Esophagus muscularis mucosa (tissue), 4 donors: ENCODE results near the gene ANKRD33B. TPM values are rescaled to one million over a fixed set of nuclear protein-coding genes. Genes with fewer than 3 reads are reported as not detected.

Experiments
- DNase-seq: peaks from one replicate; pipeline ENCODE4 v3.0.0-alpha.2; 2017; ENCODE audit errors: extremely low spot score
- H3K27ac ChIP-seq, 4 donors: fragments of 200-600 bp; sonication (generic); replicated peaks in 1 of 4; 1 replicate in 3 of 4; 2 replicates in 1 of 4; pipeline ENCODE4 v1.5.1; 2016 to 2019; ENCODE audit warnings: mild to moderate bottlenecking in 1 of 4
- H3K27me3 ChIP-seq, 4 donors: fragments of 200-600 bp; sonication (generic); one replicate each; pipeline versions ENCODE4 v1.5.1 to v1.6.0; 2016 to 2019
- H3K36me3 ChIP-seq, 4 donors: fragments of 200-600 bp; sonication (generic); one replicate each; pipeline ENCODE4 v1.5.1; 2016 to 2019
- H3K4me1 ChIP-seq, 4 donors: fragments of 200-600 bp; sonication (generic); one replicate each; pipeline ENCODE4 v1.5.1; 2016 to 2019
- H3K4me3 ChIP-seq, 4 donors: fragments of 200-600 bp; sonication (generic); 1 replicate in 2 of 4; 2 replicates in 2 of 4; pipeline ENCODE4 v1.5.1; 2016 to 2019; ENCODE audit warnings: mild to moderate bottlenecking in 4 of 4, moderate library complexity in 1 of 4
- H3K9me3 ChIP-seq, 4 donors: fragments of 200-600 bp; sonication (generic); 1 replicate in 3 of 4; 2 replicates in 1 of 4; pipeline ENCODE4 v1.5.1; 2016 to 2019
- CTCF ChIP-seq, 3 experiments: fragments of 200-600 bp in 2 of 3; fragments of 450-650 bp in 1 of 3; sonication (generic) in 2 of 3; IDR thresholded peaks; one replicate each; pipeline ENCODE4 v1.5.1; 2017 to 2019; ENCODE audit warnings: antibody characterized with exemption in 3 of 3, mild to moderate bottlenecking in 2 of 3, moderate library complexity in 1 of 3
- EP300 ChIP-seq: sonication (generic); formaldehyde crosslinking; IDR thresholded peaks from one replicate; pipeline ENCODE4 v1.6.1; 2017; ENCODE audit warnings: antibody characterized with exemption
- POLR2A ChIP-seq: fragments of 450-650 bp; IDR thresholded peaks from one replicate; pipeline ENCODE4 v1.6.1; 2017; ENCODE audit warnings: antibody characterized with exemption, moderate library complexity, mild to moderate bottlenecking, low read depth
- POLR2AphosphoS5 ChIP-seq, 2 donors: sonication (generic); formaldehyde crosslinking; IDR thresholded peaks; one replicate each; pipeline ENCODE4 v1.6.1; 2017; ENCODE audit warnings: antibody characterized with exemption in 2 of 2
- WGBS: methylation state at CpG from one replicate; pipeline ENCODE4 v1.1.5; 2018; 5-methylcytosine and 5-hydroxymethylcytosine counted together
- intact Hi-C: fragments of 100-400 bp; cut with DNase I; formaldehyde crosslinking; loops from one replicate; pipeline ENCODE4 v1.15.1; 2023
- total RNA-seq, 4 donors: library from RNA; depleted of rRNA; stranded (reverse); fragments of >200 nt; gene quantifications; one replicate each; pipeline versions ENCODE4 v1.1.0 to v1.2.1, GENCODE V29; 2016

Gene ANKRD33B
- total RNA-seq, 4 donors from 2014 or later: 4.6 to 8.2 (median 6.7) TPM

GRCh38 chr5:10612251-10612650 is 48.4 kb downstream of the ANKRD33B start:
- 66% methylated on average over 5 of the region's 5 CpGs for WGBS
- Histone ChIP-seq H3K27me3 (no peaks in the 10 kb centered on the region), H3K36me3 (no peaks in the 10 kb centered on the region), H3K4me1 (peaks cover 9 to 16% (median 13%) of the 10 kb centered on the region in 4 donors), H3K27ac (no peak overlapping the region), H3K9me3 (no peaks in the 10 kb centered on the region), H3K4me3 (no peak overlapping the region)
- TF ChIP-seq EP300: no peak
- no peak for TF ChIP-seq CTCF (IDR thresholded peaks at IDR 0.05)
- no peak for TF ChIP-seq POLR2AphosphoS5 (IDR thresholded peaks at IDR 0.05)
- TF ChIP-seq POLR2A: no peak
- intact Hi-C loops: no loop called here
- no peak for DNase-seq

- Histone ChIP-seq H3K36me3 (peaks cover 0 to 9% (median 0%) of the 10 kb centered on the region in 4 donors), H3K4me1 (no peaks in the 10 kb centered on the region), H3K27me3 (no peaks in the 10 kb centered on the region), H3K9me3 (no peaks in the 10 kb centered on the region), H3K27ac (no peak overlapping the region), H3K4me3 (no peak overlapping the region)
- WGBS: 99% methylated on average over 3 of the region's 3 CpGs
- no peak for DNase-seq
- TF ChIP-seq POLR2AphosphoS5 (IDR thresholded peaks at IDR 0.05): no peak
- no peak for TF ChIP-seq POLR2A
- TF ChIP-seq EP300: no peak
- TF ChIP-seq CTCF (IDR thresholded peaks at IDR 0.05): no peak
- intact Hi-C loops: no loop called here
These were observed 51.8 kb downstream of the ANKRD33B start for GRCh38 chr5:10615693-10616092.

- intact Hi-C loops: no loop called here
- Histone ChIP-seq H3K27ac (no peak overlapping the region), H3K4me1 (no peaks in the 10 kb centered on the region), H3K9me3 (peaks cover 0 to 10% (median 2%) of the 10 kb centered on the region in 4 donors), H3K27me3 (no peaks in the 10 kb centered on the region), H3K36me3 (peaks cover 0 to 9% (median 0%) of the 10 kb centered on the region in 4 donors), H3K4me3 (no peak overlapping the region)
- 95% methylated on average over 9 of the region's 10 CpGs for WGBS
- DNase-seq: no peak
- TF ChIP-seq POLR2A: no peak
- TF ChIP-seq EP300: no peak
- TF ChIP-seq CTCF (IDR thresholded peaks at IDR 0.05): no peak
- TF ChIP-seq POLR2AphosphoS5 (IDR thresholded peaks at IDR 0.05): no peak
These were observed 53.2 kb downstream of the ANKRD33B start for GRCh38 chr5:10617103-10617502.

- TF ChIP-seq CTCF (IDR thresholded peaks at IDR 0.05) (no peak), POLR2AphosphoS5 (IDR thresholded peaks at IDR 0.05) (no peak), EP300 (no peak), POLR2A (no peak)
- no peak overlapping the region for H3K27ac ChIP-seq
- intact Hi-C loops: no loop called here
These were observed 54.4 kb downstream of the ANKRD33B start for GRCh38 chr5:10618311-10618710.

GRCh38 chr5:10619649-10620048 is 55.8 kb downstream of the ANKRD33B start:
- peaks cover 0 to 12% (median 0%) of the 10 kb centered on the region in 4 donors for H3K27me3 ChIP-seq
- peaks cover 0 to 9% (median 0%) of the 10 kb centered on the region in 4 donors for H3K36me3 ChIP-seq
- no peak for DNase-seq
- H3K4me3 ChIP-seq: no peak overlapping the region
- H3K4me1 ChIP-seq: no peaks in the 10 kb centered on the region
- intact Hi-C loops: no loop called here
- peaks cover 0 to 10% (median 2%) of the 10 kb centered on the region in 4 donors for H3K9me3 ChIP-seq
- TF ChIP-seq EP300 (no peak), POLR2AphosphoS5 (IDR thresholded peaks at IDR 0.05) (no peak), POLR2A (no peak), CTCF (IDR thresholded peaks at IDR 0.05) (no peak)
- H3K27ac ChIP-seq: no peak overlapping the region
- 81% methylated on average over 9 of the region's 10 CpGs for WGBS

More at GRCh38 chr5:10618311-10618710, 54.4 kb downstream of the ANKRD33B start:
- no peak for DNase-seq
- H3K27me3 ChIP-seq: peaks cover 0 to 6% (median 0%) of the 10 kb centered on the region in 4 donors
- no peak overlapping the region for H3K4me3 ChIP-seq
- peaks cover 0 to 9% (median 0%) of the 10 kb centered on the region in 4 donors for H3K36me3 ChIP-seq
- peaks cover 0 to 10% (median 2%) of the 10 kb centered on the region in 4 donors for H3K9me3 ChIP-seq
- H3K4me1 ChIP-seq: no peaks in the 10 kb centered on the region
- 91% methylated on average over 12 of the region's 17 CpGs for WGBS
